SK-N-SH (cell line): Measurements from ENCODE around the gene ZNF768.

Source experiments
- CTCF ChIP-seq: fragments of 200-600 bp; sonication (generic); IDR thresholded peaks from 2 replicates; pipeline ENCODE4 v1.6.1; 2017; ENCODE audit warnings: antibody characterized with exemption, mild to moderate bottlenecking, moderate library complexity
- JUND ChIP-seq: IDR thresholded peaks from 2 replicates; pipeline ENCODE4 v1.4.0; 2012
- REST ChIP-seq: IDR thresholded peaks from 2 replicates; pipeline ENCODE4 v1.6.1; 2012; ENCODE audit warnings: mild to moderate bottlenecking, low read depth, low read length, moderate library complexity
- YY1 ChIP-seq: IDR thresholded peaks from 2 replicates; pipeline ENCODE4 v1.4.0; 2012; ENCODE audit warnings: low read depth, mild to moderate bottlenecking

GRCh38 chr16:30521873-30522641 is 4.3 kb downstream of the ZNF768 start:
- TF ChIP-seq CTCF (no peak), REST (no peak), JUND (no peak), YY1 (no peak)
